ENCODE data around the gene CTAG2.

- TF ChIP-seq TSHZ2 (CRISPR knock-in tag; IDR thresholded peaks at IDR 0.05) (no peak), ZFP30 (CRISPR knock-in tag; IDR thresholded peaks at IDR 0.05) (no peak), TCF4 (CRISPR knock-in tag; IDR thresholded peaks at IDR 0.05; ENCODE audit: borderline replicate concordance) (no peak), OSR1 (CRISPR knock-in tag; IDR thresholded peaks at IDR 0.05) (no peak), RARB (CRISPR knock-in tag; IDR thresholded peaks at IDR 0.05) (no peak), PATZ1 (CRISPR knock-in tag; IDR thresholded peaks at IDR 0.05; ENCODE audit: borderline replicate concordance) (no peak), TOX (CRISPR knock-in tag; IDR thresholded peaks at IDR 0.05; ENCODE audit: borderline replicate concordance) (no peak), SNAI2 (CRISPR knock-in tag; IDR thresholded peaks at IDR 0.05) (no peak), CREB5 (CRISPR knock-in tag; IDR thresholded peaks at IDR 0.05; ENCODE audit: low read depth) (no peak), ZC3H10 (CRISPR knock-in tag; IDR thresholded peaks at IDR 0.05) (no peak), ZFP3 (CRISPR knock-in tag; IDR thresholded peaks at IDR 0.05) (no peak), ZNF8 (CRISPR knock-in tag; IDR thresholded peaks at IDR 0.05) (no peak)
Observed at GRCh38 chrX:154650221-154650510, 3.2 kb downstream of the CTAG2 start.

Data from SK-N-SH treated with all-trans-retinoic acid at 6 μM for 48 hours (cell line).